IMR-90 (cell line): ENCODE results near the gene EFNA5. TPM values are rescaled to one million over a fixed set of nuclear protein-coding genes. Genes with fewer than 3 reads are reported as not detected.

Experiments used
- ATAC-seq: fragments of 200-7000 bp; cut with Tn5 transposase; 2 replicates; pipeline ENCODE4 v1.9.1; 2020; ENCODE audit warnings: low read depth, mild to moderate bottlenecking, moderate library complexity
- BruUV-seq: library from RNA; stranded (reverse); fragments of 400-500 nt; replicated peaks from 2 replicates; lab custom pipeline; 2021; lab: Mats Ljungman, UMichigan
- CTCF ChIA-PET: fragments of 300-600 bp; formaldehyde crosslinking; extraction: SDS; loops from one replicate; lab custom pipeline; 2021; ENCODE audit warnings: antibody characterized with exemption; lab: Yijun Ruan, JAX
- POLR2A ChIA-PET: fragments of 300-600 bp; sonication (Branson Sonifier 250); formaldehyde crosslinking; loops from one replicate; lab custom pipeline; 2022; ENCODE audit warnings: antibody characterized with exemption; ENCODE audit not compliant: unreplicated experiment; lab: Charles Lee
- DNase-seq: peaks from one replicate; pipeline ENCODE4 v3.0.0; 2013
- H2AFZ ChIP-seq: replicated peaks from 2 replicates; pipeline ENCODE3; 2013; ENCODE audit warnings: low read length, mild to moderate bottlenecking; ENCODE audit not compliant: poor library complexity
- H2AK5ac ChIP-seq: 2 replicates; pipeline ENCODE4 v1.6.1; 2013; ENCODE audit warnings: low read depth, low read length, inconsistent platforms
- H2AK9ac ChIP-seq: replicated peaks from 2 replicates; pipeline ENCODE3; 2013; ENCODE audit warnings: mild to moderate bottlenecking, low read depth, low read length, moderate library complexity; ENCODE audit not compliant: poor library complexity
- H2BK120ac ChIP-seq: 2 replicates; pipeline ENCODE4 v1.6.1; 2013; ENCODE audit warnings: low read depth, low read length, inconsistent platforms
- H2BK15ac ChIP-seq: 3 replicates; pipeline ENCODE4 v1.6.1; 2013; ENCODE audit warnings: low read depth, low read length, inconsistent platforms
- H2BK20ac ChIP-seq: 2 replicates; pipeline ENCODE4 v1.6.1; 2013; ENCODE audit warnings: low read depth, mild to moderate bottlenecking, inconsistent platforms, low read length, moderate library complexity
- H2BK5ac ChIP-seq: 2 replicates; pipeline ENCODE4 v1.6.1; 2013; ENCODE audit warnings: mild to moderate bottlenecking, low read depth, low read length, inconsistent platforms; ENCODE audit not compliant: poor library complexity, severe bottlenecking
- H3K14ac ChIP-seq: replicated peaks from 2 replicates; pipeline ENCODE4 v1.6.1; 2013; ENCODE audit warnings: low read depth, low read length, inconsistent platforms
- H3K18ac ChIP-seq: 2 replicates; pipeline ENCODE4 v1.6.1; 2013; ENCODE audit warnings: low read depth, low read length, control low read depth
- H3K23ac ChIP-seq: 2 replicates; pipeline ENCODE4 v1.6.1; 2013; ENCODE audit warnings: low read depth, low read length, inconsistent platforms
- H3K27ac ChIP-seq: 2 replicates; pipeline ENCODE4 v1.5.1; 2013; ENCODE audit warnings: mild to moderate bottlenecking, control low read depth, low read length; ENCODE audit not compliant: insufficient read depth
- H3K27me3 ChIP-seq: 2 replicates; pipeline ENCODE4 v1.6.1; 2013; ENCODE audit warnings: low read length; ENCODE audit not compliant: control insufficient read depth, insufficient read depth
- H3K36me3 ChIP-seq: 2 replicates; pipeline ENCODE4 v1.6.1; 2013; ENCODE audit warnings: low read length, mixed read lengths; ENCODE audit not compliant: control insufficient read depth, insufficient read depth
- H3K4ac ChIP-seq: 2 replicates; pipeline ENCODE4 v1.6.1; 2013; ENCODE audit warnings: low read depth, low read length, inconsistent platforms
- H3K4me1 ChIP-seq: 2 replicates; pipeline ENCODE4 v1.6.1; 2013; ENCODE audit warnings: low read length, mixed read lengths; ENCODE audit not compliant: control insufficient read depth, insufficient read depth
- H3K4me2 ChIP-seq: 2 replicates; pipeline ENCODE4 v1.6.1; 2013; ENCODE audit warnings: low read depth, mild to moderate bottlenecking, control low read depth, low read length, moderate library complexity
- H3K4me3 ChIP-seq: 2 replicates; pipeline ENCODE4 v1.5.1; 2013; ENCODE audit warnings: low read depth, mild to moderate bottlenecking, control low read depth, low read length, moderate library complexity; ENCODE audit not compliant: insufficient read depth
- H3K56ac ChIP-seq: 2 replicates; pipeline ENCODE4 v1.6.1; 2013; ENCODE audit warnings: low read length, inconsistent platforms; ENCODE audit not compliant: insufficient read depth; ENCODE audit errors: extremely low read depth
- H3K79me1 ChIP-seq, 2 experiments: 2 replicates each; pipeline ENCODE4 v1.6.1; 2013; ENCODE audit warnings: low read length in 2 of 2, inconsistent platforms in 1 of 2, low read depth in 1 of 2
- H3K9ac ChIP-seq: 2 replicates; pipeline ENCODE4 v1.6.1; 2013; ENCODE audit warnings: low read depth, low read length, control low read depth
- H3K9me1 ChIP-seq: 2 replicates; pipeline ENCODE4 v1.6.1; 2013; ENCODE audit warnings: low read length, inconsistent platforms; ENCODE audit not compliant: insufficient read depth
- H3K9me3 ChIP-seq: 2 replicates; pipeline ENCODE4 v1.6.1; 2013; ENCODE audit warnings: low read length; ENCODE audit not compliant: control insufficient read depth, insufficient read depth
- H4K20me1 ChIP-seq: 2 replicates; pipeline ENCODE4 v1.6.1; 2013; ENCODE audit warnings: low read length, inconsistent platforms; ENCODE audit not compliant: insufficient read depth
- H4K5ac ChIP-seq: 2 replicates; pipeline ENCODE4 v1.6.1; 2013; ENCODE audit warnings: mild to moderate bottlenecking, low read depth, low read length, control low read depth
- H4K8ac ChIP-seq, 2 experiments: 2 replicates each; pipeline ENCODE4 v1.6.1; 2013; ENCODE audit warnings: low read depth in 2 of 2, low read length in 2 of 2, control low read depth in 1 of 2, inconsistent platforms in 1 of 2
- H4K91ac ChIP-seq: 2 replicates; pipeline ENCODE4 v1.6.1; 2013; ENCODE audit warnings: low read depth, low read length, inconsistent platforms; ENCODE audit not compliant: insufficient read depth
- FOS ChIP-seq: fragments of 150-350 bp; IDR thresholded peaks from 2 replicates; pipeline ENCODE4 v1.6.1; 2016; ENCODE audit warnings: low read depth, low read length
- MAZ ChIP-seq: IDR thresholded peaks from 2 replicates; pipeline ENCODE4 v1.6.1; 2012; ENCODE audit warnings: low read depth, mild to moderate bottlenecking, low read length, improper control_type of control experiment, moderate library complexity, borderline replicate concordance
- NFE2L2 ChIP-seq: fragments of 150-350 bp; IDR thresholded peaks from 2 replicates; pipeline ENCODE4 v1.6.1; 2016; ENCODE audit warnings: low read depth, mild to moderate bottlenecking, low read length
- POLR2A ChIP-seq: IDR thresholded peaks from 2 replicates; pipeline ENCODE4 v1.6.1; 2012; ENCODE audit warnings: mild to moderate bottlenecking, low read depth, low read length
- WGBS, 2 experiments: methylation state at CpG; one replicate each; pipeline versions ENCODE4 v1.1.5 to v1.1.7; 2013; ENCODE audit warnings: missing lambda C conversion rate in 2 of 2; ENCODE audit not compliant: insufficient read length in 1 of 2; ENCODE audit errors: extremely low coverage in 2 of 2; 5-methylcytosine and 5-hydroxymethylcytosine counted together
- dilution Hi-C: fragments of 300-500 bp; cut with HindIII; formaldehyde crosslinking; loops from one replicate; pipeline ENCODE4 v1.14.3; 2018; ENCODE audit warnings: low sequenced_read_pairs; ENCODE audit not compliant: unreplicated experiment
- in situ Hi-C: fragments of 300-500 bp; cut with MboI; formaldehyde crosslinking; loops from 3 replicates; pipeline ENCODE4 v1.14.3; 2019; ENCODE audit warnings: low sequenced_read_pairs, inconsistent platforms, mixed read lengths
- intact Hi-C: fragments of 100-400 bp; cut with micrococcal nuclease; formaldehyde crosslinking; loops from 2 replicates; pipeline ENCODE4 v1.10.0; 2022
- polyA plus RNA-seq, 3 experiments: library from polyadenylated mRNA; depleted of rRNA; stranded (reverse); fragments of >200 nt; gene quantifications; 2 replicates each; pipeline ENCODE4 v1.2.3, GENCODE V29; 2012; ENCODE audit warnings: low replicate concordance in 1 of 3
- total RNA-seq: library from RNA; depleted of rRNA; stranded (reverse); fragments of >200 nt; gene quantifications from 2 replicates; pipeline ENCODE4 v1.2.3, GENCODE V29; 2012

The EFNA5 gene
- total and polyA plus RNA-seq, 2 of the 4 experiments (the other 2 are of a cell fraction): 1.5 to 1.6 TPM

- Histone ChIP-seq H4K20me1 (no peaks in the 10 kb centered on the region), H3K9ac (no peak overlapping the region), H3K9me3 (no peaks in the 10 kb centered on the region), H3K4me3 (no peak overlapping the region), H3K27me3 (no peaks in the 10 kb centered on the region), H3K9me1 (peaks cover 4% of the 10 kb centered on the region; the same call in 1 of the 2 replicates), H3K79me1 (0 out of 4 replicates have a peak, but pooled peaks cover 0 to 4% of the 10 kb centered on the region in 2 experiments), H2BK120ac (no peak overlapping the region), H3K4me2 (no peak overlapping the region), H3K27ac (no peak overlapping the region), H2BK5ac (no peak overlapping the region), H3K18ac (no peak overlapping the region), H3K4ac (no peak overlapping the region), H2AK5ac (no peak overlapping the region), H3K56ac (no peak overlapping the region), H2AFZ (no peak overlapping the region), H4K91ac (no peak overlapping the region), H3K23ac (no peak overlapping the region), H2BK20ac (no peak overlapping the region), H3K4me1 (peaks cover 8% of the 10 kb centered on the region), H3K14ac (no peak overlapping the region), H4K5ac (no peak overlapping the region), H2BK15ac (no peak overlapping the region), H4K8ac (no peak overlapping the region), H2AK9ac (no peak overlapping the region), H3K36me3 (no peaks in the 10 kb centered on the region)
- ATAC-seq (no peak), DNase-seq (no peak)
- in situ Hi-C loops (no loop called here), intact Hi-C loops (no loop called here), dilution Hi-C loops (no loop called here)
- ChIA-PET POLR2A (no interaction called here), CTCF (interaction anchor here (0.5 kb wide), 1 partner anchor 113 kb away, joined by 4 read pairs; no protein-coding TSS in a partner anchor)
- no TSS peak for BruUV-seq
- TF ChIP-seq NFE2L2 (no peak), MAZ (no peak), POLR2A (no peak), FOS (no peak)
- WGBS, 2 experiments: no CpG with 5 or more reads among the region's 3 CpGs
These were observed 211.1 kb downstream of the EFNA5 start for GRCh38 chr5:107459605-107460004.
